ENCODE measurements around the gene PRXL2B. TPM values are rescaled to one million over a fixed set of nuclear protein-coding genes. Genes with fewer than 3 reads are reported as not detected.

Gene PRXL2B
- total RNA-seq, 2 experiments from 2014 or later = 35.6 to 40.6 TPM

DNA sequence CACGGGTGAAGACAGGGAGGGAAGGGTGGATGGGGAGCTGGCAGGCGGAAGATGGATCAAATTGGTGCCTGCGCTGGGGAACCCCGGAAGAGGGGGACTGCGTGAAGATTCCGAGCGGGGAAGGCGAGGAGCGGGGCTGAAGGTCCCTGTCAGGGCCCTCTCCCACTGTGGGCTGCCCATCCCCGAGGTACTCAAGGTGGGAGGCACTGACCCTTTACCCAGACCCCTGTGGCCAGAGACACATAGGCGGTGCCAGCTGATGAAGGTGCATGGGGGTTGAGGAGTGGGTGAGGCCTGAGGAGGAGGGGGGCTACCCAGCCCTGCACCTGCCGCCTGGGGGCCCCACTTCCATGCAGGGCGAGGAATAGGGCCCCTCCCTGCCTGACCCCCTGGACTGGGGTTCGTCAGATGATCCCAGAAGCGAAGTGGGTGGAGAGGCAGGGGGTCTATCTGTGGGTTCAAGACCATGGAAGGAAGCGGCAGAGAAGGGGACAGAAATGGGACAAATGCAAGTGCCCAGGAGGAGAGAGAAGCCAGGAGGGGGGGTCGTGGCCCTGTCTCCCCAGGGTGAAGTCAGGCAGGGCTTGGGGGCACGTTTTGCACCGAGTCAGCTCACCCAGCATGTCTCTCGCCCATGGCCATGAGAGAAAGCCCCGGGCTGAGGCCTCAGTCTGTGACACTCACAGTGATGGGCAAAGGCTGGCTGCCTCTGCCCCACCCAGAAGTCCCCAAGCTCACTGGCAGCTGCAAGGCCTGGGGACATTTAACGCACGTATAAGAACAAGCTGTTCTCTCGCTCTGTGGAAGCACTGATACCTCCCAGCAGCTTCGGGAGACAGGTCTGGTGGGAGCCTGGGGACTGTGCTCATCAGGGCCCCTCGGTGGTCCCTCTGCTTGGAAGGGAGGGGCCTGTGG is 53.3 kb downstream of the PRXL2B start:
- H3K4me1 Mint-ChIP-seq (ENCODE audit: low read depth) = peaks cover 13% of the 10 kb centered on the region
- CTCF ChIA-PET = no interaction called here

DNA sequence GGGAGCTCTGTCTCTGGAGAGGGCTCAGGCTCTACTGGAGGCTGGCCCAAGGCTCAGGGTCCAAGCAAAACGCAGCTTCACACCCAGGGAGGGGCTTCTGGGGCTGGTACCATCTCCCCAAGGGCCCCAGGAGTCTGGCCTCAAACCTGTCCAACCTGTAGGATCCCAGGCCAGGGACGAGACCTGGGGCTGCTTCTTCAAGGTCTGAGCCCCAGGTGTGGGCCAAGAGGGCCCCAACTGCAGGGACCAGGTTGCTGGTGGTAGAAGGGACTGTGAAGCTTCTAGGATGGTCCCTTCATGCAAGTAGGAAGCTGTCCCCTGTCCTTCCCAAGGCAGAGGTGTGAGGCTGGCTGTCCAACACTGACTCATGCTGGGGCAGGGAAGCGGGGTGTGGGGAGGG is 54.0 kb downstream of the PRXL2B start:
- POLR2A ChIA-PET = interaction anchor here (1.5 kb wide), 1 partner anchor 93 kb away, joined by 5 read pairs; no protein-coding TSS in a partner anchor
- CTCF ChIA-PET = no interaction called here

More for the DNA sequence above, 53.3 kb downstream of the PRXL2B start:
- DNase-seq = no peak
- POLR2A ChIA-PET = interaction anchor here (1.5 kb wide), 1 partner anchor 93 kb away, joined by 5 read pairs; no protein-coding TSS in a partner anchor
- Mint-ChIP-seq H3K27ac (no peak overlapping the region), H3K9me3 (ENCODE audit: insufficient read depth) (peaks cover 14% of the 10 kb centered on the region), H3K4me3 (no peak overlapping the region), H3K36me3 (ENCODE audit: low read depth) (peaks cover 4% of the 10 kb centered on the region), H3K27me3 (ENCODE audit: low read depth) (no peaks in the 10 kb centered on the region)
- no peak for ATAC-seq

More for the DNA sequence above, 54.0 kb downstream of the PRXL2B start:
- no peak for ATAC-seq
- no peak overlapping the region for H3K4me3 Mint-ChIP-seq
- DNase-seq = no peak
- no peaks in the 10 kb centered on the region for H3K27me3 Mint-ChIP-seq (ENCODE audit: low read depth)
- H3K4me1 Mint-ChIP-seq (ENCODE audit: low read depth) = peaks cover 13% of the 10 kb centered on the region
- peaks cover 14% of the 10 kb centered on the region for H3K9me3 Mint-ChIP-seq (ENCODE audit: insufficient read depth)
- H3K27ac Mint-ChIP-seq = no peak overlapping the region
- H3K36me3 Mint-ChIP-seq (ENCODE audit: low read depth) = peaks cover 4% of the 10 kb centered on the region

Other genes starting within 250 kb of the PRXL2B start
- 1 to 10 TPM; 6.2 to 7.9 TPM for gene MORN1, start 195.2 kb upstream of the PRXL2B start, total RNA-seq
- gene RER1, start 194.9 kb upstream of the PRXL2B start, total RNA-seq = 100 to 1,000 TPM; 148 to 151 TPM
- gene PEX10, start 174.2 kb upstream of the PRXL2B start, total RNA-seq = 10 to 100 TPM; 10.3 to 12.3 TPM
- 10 to 100 TPM in 1 of 2 experiments, 1 to 10 TPM in 1; 9.8 to 11.8 TPM for gene PLCH2, start 110.5 kb upstream of the PRXL2B start, total RNA-seq
- gene PANK4, start 60.2 kb upstream of the PRXL2B start, total RNA-seq = 10 to 100 TPM; 55.9 to 66.8 TPM
- not detected for gene HES5, start 56.5 kb upstream of the PRXL2B start, total RNA-seq
- gene TNFRSF14, start 30.4 kb upstream of the PRXL2B start, total RNA-seq = 10 to 100 TPM; 85.8 to 86.5 TPM
- gene MMEL1, start 46.2 kb downstream of the PRXL2B start, total RNA-seq = 1 to 10 TPM; 3.7 to 4.0 TPM
- gene TTC34, start 214.9 kb downstream of the PRXL2B start, total RNA-seq = under 1 TPM; 0.82 to 0.86 TPM

All from activated CD8-positive, alpha-beta T cell treated with anti-CD3 and anti-CD28 coated beads, Interleukin-2, amount 10 ng/mL, durations not matched to agents 7 days and 5 days (primary cell).